HG03039 (cell line): ENCODE results near the gene LHX6.
A peak's percentile ranks its signal among the peaks of the same experiment; 100 is the strongest.

ENCODE experiments used
- ATAC-seq: cut with Tn5 transposase; IDR thresholded peaks from one replicate; pipeline ENCODE4 v1.9.1; 2021; ENCODE audit warnings: mild to moderate bottlenecking, moderate library complexity; ENCODE audit not compliant: unreplicated experiment

Gene LHX6

GRCh38 chr9:122192914-122193525, 35.7 kb downstream of the LHX6 start:
- no peak for ATAC-seq

- ATAC-seq = no peak
Measured at GRCh38 chr9:122192261-122192875, 36.4 kb downstream of the LHX6 start.

GRCh38 chr9:122191584-122191983, 37.2 kb downstream of the LHX6 start:
- ATAC-seq = no peak

GRCh38 chr9:122190597-122191381, 38.0 kb downstream of the LHX6 start:
- ATAC-seq = no peak

- no peak for ATAC-seq
Measured at GRCh38 chr9:122188369-122188768, 40.4 kb downstream of the LHX6 start.

GRCh38 chr9:122186777-122187470, 41.8 kb downstream of the LHX6 start:
- ATAC-seq = no peak

GRCh38 chr9:122186301-122186700, 42.5 kb downstream of the LHX6 start:
- no peak for ATAC-seq

- ATAC-seq = no peak
Measured at GRCh38 chr9:122184551-122184950, 44.2 kb downstream of the LHX6 start.

GRCh38 chr9:122183501-122183900, 45.3 kb downstream of the LHX6 start:
- no peak for ATAC-seq

GRCh38 chr9:122180633-122181032, 48.1 kb downstream of the LHX6 start:
- ATAC-seq = no peak

GRCh38 chr9:122179690-122180074, 49.1 kb downstream of the LHX6 start:
- ATAC-seq = no peak

GRCh38 chr9:122179054-122179689, 49.6 kb downstream of the LHX6 start:
- no peak for ATAC-seq

GRCh38 chr9:122176916-122177315, 51.8 kb downstream of the LHX6 start:
- ATAC-seq = no peak

GRCh38 chr9:122173670-122174069, 55.1 kb downstream of the LHX6 start:
- ATAC-seq = no peak

- no peak for ATAC-seq
Measured at GRCh38 chr9:122172131-122172530, 56.6 kb downstream of the LHX6 start.

GRCh38 chr9:122168356-122168755, 60.4 kb downstream of the LHX6 start:
- ATAC-seq = no peak

- no peak for ATAC-seq
Measured at GRCh38 chr9:122164286-122164685, 64.5 kb downstream of the LHX6 start.

GRCh38 chr9:122162415-122162814, 66.3 kb downstream of the LHX6 start:
- no peak for ATAC-seq

GRCh38 chr9:122159925-122160246, 68.9 kb downstream of the LHX6 start:
- no peak for ATAC-seq

- ATAC-seq = peak; percentile 94
Measured at GRCh38 chr9:122159026-122159924, 69.5 kb downstream of the LHX6 start, which contains the start of the genes MORN5 and NDUFA8. Gene MORN5, plus strand, starts transcription at chr9:122159908. Its CDS starts 65 bp downstream, at chr9:122159973. Gene NDUFA8, minus strand, starts transcription at chr9:122159779. Its CDS starts 102 bp downstream, at chr9:122159677.
